AG09309 (cell line): ENCODE measurements around the gene DENND1C.

Experiments
- DNase-seq: peaks from one replicate; pipeline ENCODE4 v3.0.0-alpha.2; 2010; ENCODE audit warnings: low read depth
- H3K4me3 ChIP-seq: 2 replicates; pipeline ENCODE4 v1.5.1; 2011; ENCODE audit warnings: mild to moderate bottlenecking, low read depth, low read length, moderate library complexity; ENCODE audit not compliant: control insufficient read depth
- CTCF ChIP-seq: IDR thresholded peaks from 2 replicates; pipeline ENCODE4 v1.5.1; 2011; ENCODE audit warnings: mild to moderate bottlenecking, low read depth, low read length, inconsistent platforms; ENCODE audit not compliant: insufficient read depth, control insufficient read depth; ENCODE audit errors: missing control alignments

DENND1C gene

GRCh38 chr19:6503407-6504201 is 22.0 kb upstream of the DENND1C start:
- no peak for DNase-seq
- H3K4me3 ChIP-seq = no peak overlapping the region
- no peak for TF ChIP-seq CTCF

GRCh38 chr19:6501740-6502648 is 20.4 kb upstream of the DENND1C start, which contains the start of gene TUBB4A:
TUBB4A (minus strand) TSS chr19:6502309; CDS start chr19:6502212, 97 bp downstream.
- H3K4me3 ChIP-seq = no peak within 1 kb of the TSS
- TF ChIP-seq CTCF = no peak
- no peak for DNase-seq

DNA sequence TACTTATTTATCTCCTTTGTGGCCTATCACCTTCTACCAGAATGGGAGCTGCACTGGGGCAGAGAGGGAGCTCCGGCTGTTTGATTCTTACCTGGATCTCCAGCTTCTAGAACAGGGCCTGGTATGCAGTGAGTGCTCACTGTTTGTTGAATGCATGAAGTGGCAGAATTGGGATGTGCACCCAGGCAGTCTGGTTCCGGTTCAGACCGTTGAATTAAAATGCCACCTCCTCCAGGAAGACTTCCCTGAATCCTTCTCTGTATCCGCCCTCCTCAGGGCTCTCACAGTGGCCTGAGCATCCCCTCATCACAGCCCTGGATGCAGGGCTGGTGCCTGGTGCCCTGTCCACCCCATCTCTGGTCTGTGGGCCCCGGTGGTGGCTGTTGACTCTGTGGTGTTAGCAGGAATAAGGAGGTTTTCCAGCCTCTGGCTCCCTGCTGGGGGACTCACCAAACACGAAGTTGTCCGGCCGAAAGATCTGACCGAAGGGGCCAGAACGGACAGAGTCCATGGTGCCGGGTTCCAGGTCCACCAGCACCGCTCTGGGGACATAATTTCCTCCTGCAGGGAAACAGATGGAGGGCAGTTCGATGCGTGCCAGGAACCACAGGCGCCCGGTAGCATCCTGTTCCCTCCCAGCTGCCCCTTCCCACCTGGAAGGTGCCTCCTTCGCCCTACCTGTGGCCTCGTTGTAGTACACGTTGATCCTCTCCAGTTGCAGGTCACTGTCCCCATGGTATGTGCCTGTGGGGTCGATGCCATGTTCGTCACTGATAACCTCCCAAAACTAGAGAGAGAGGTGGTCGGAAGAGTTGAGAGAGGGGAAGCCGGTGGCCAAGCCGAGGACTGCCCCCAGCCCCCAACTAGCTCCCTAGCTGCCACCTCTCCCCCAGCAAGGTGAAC is 19.5 kb upstream of the DENND1C start:
- H3K4me3 ChIP-seq = no peak overlapping the region
- DNase-seq = no peak
- no peak for TF ChIP-seq CTCF

- DNase-seq = no peak
- TF ChIP-seq CTCF = no peak
- H3K4me3 ChIP-seq = no peak overlapping the region
These were observed 17.6 kb upstream of the DENND1C start for GRCh38 chr19:6499052-6499790.

DNA sequence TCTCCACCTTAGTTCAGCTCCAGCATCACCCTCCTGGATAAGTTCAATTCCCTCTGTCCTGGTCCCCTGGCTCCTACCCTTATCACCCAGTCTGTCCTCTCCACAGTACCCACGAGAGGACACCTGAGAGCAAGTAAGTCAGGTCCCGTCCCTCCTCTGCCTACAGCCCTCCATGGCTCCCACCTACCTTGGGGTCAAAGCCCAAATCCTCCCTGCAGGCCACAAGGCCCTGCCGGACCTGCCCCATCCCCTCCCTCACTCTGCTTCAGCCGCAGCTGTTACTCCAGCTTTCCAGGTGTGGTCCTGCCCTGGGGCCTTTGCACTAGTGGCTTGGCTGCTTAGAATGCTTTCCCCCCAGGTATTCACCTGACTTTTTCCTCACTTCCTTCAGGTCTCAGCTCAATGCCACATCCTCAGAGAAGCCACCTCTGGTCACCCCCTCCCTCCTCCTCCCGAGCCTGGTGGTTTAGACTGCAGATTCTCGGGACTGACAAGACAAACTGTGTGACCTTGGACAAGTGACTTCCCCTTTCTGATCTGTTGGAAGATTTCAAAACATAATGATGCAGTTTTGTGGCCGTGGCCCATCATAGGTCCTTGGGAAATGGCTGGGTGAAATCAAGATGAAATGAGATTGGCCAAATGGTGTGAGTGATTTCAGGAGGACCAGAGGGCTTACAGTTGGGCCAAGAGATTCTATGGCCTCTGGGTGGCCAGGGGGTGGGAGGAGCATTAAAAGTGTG is 16.9 kb upstream of the DENND1C start:
- TF ChIP-seq CTCF = no peak
- DNase-seq = no peak
- no peak overlapping the region for H3K4me3 ChIP-seq
